Fibroblast of mammary gland (primary cell): Measurements from ENCODE around the gene CDCA8.
A peak's percentile ranks its signal among the peaks of the same experiment; 100 is the strongest.

Experiments
- DNase-seq: peaks from one replicate; pipeline ENCODE4 v3.0.0-alpha.2; 2010; ENCODE audit warnings: low read depth
- H3K4me3 ChIP-seq: 2 replicates; pipeline ENCODE4 v1.5.1; 2011; ENCODE audit warnings: low read depth, mild to moderate bottlenecking, low read length, moderate library complexity; ENCODE audit not compliant: control insufficient read depth
- TF ChIP-seq, protein P1 (sequence below): conservative IDR thresholded peaks from 2 replicates; pipeline ENCODE4 v1.5.1; 2011; ENCODE audit warnings: low read depth, low read length, inconsistent platforms; ENCODE audit not compliant: control insufficient read depth, insufficient read depth

The CDCA8 gene

DNA sequence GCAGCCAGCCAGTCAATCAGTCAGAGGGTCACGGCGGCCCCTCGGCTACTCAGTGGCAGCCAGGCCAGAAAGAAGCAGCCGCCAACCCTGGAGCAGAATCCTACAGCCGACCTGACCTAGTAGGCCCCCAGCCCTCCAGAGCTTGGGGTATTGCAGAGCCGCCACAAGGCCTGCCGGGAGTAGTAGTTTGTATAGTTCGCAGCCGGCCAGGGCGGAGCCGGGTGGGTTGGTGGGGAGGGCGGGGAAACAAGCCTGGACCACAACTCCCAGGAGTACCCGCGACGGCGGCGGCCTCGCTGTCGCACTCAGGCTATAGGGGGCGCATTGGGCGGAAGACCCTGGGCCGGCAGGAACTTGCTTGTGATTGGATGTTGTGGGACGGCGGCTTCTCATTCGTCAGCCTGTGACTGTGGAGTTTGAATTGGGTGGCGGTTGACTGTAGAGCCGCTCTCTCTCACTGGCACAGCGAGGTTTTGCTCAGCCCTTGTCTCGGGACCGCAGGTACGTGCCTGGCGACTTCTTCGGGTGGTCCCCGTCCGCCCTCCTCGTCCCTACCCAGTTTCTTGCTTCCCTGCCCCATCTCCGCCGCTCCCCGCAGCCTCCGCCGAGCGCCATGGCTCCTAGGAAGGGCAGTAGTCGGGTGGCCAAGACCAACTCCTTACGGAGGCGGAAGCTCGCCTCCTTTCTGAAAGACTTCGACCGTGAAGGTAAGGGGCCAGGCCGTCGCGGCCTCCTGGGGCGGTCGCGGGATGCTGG is at the start of gene CDCA8:
Gene CDCA8 (plus strand): TSS at position 439 of the 756 bp plus-strand sequence. CDS start 175 bp downstream, at position 614.
- peak; percentile 96 for DNase-seq
- H3K4me3 ChIP-seq: peak within 1 kb of the TSS; percentile 97
- TF ChIP-seq, protein P1, sequence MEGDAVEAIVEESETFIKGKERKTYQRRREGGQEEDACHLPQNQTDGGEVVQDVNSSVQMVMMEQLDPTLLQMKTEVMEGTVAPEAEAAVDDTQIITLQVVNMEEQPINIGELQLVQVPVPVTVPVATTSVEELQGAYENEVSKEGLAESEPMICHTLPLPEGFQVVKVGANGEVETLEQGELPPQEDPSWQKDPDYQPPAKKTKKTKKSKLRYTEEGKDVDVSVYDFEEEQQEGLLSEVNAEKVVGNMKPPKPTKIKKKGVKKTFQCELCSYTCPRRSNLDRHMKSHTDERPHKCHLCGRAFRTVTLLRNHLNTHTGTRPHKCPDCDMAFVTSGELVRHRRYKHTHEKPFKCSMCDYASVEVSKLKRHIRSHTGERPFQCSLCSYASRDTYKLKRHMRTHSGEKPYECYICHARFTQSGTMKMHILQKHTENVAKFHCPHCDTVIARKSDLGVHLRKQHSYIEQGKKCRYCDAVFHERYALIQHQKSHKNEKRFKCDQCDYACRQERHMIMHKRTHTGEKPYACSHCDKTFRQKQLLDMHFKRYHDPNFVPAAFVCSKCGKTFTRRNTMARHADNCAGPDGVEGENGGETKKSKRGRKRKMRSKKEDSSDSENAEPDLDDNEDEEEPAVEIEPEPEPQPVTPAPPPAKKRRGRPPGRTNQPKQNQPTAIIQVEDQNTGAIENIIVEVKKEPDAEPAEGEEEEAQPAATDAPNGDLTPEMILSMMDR: peak; percentile 54

DNA sequence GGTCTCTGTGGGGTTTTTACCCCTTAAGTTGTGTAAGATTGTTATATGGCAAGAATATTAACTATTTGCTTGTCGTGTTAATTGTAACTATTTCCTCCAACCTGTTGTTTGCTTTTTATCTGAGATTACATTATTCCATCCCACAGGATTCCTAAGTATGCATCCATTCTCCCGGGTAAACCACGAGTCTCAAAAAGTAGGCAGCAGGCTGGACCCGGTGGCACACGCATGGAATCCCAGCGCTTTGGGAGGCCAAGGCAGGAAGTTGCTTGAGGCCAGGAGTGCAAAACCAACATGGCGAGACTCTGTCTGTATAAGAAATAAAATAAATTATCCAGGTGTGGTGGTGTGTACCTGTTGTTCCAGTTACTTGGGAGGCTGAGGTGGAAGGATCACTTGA is 45.0 kb upstream of the CDCA8 start:
- no peak for DNase-seq
- TF ChIP-seq, protein P1: no peak
- H3K4me3 ChIP-seq: no peak overlapping the region

DNA sequence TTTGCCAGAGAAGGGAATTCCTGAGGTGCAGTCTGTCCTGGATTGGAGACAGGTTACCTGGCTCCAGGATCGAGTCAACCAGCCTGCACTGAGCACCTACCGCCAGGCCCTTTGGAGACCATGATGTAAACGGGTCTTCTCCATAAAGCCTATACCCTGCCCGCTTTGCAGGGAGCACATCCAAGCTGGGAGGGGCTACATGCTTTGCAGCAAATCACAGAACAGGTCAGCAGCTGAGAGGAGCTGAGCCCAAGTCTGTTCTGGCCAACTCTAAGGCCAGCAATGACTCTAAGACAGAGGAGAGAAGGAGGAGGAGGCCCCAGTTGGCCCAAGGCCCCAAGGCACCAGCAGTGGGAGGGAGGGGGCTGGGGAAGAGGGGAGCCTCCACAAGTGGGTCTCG is 42.1 kb upstream of the CDCA8 start:
- no peak for DNase-seq
- no peak overlapping the region for H3K4me3 ChIP-seq
- TF ChIP-seq, protein P1: no peak

DNA sequence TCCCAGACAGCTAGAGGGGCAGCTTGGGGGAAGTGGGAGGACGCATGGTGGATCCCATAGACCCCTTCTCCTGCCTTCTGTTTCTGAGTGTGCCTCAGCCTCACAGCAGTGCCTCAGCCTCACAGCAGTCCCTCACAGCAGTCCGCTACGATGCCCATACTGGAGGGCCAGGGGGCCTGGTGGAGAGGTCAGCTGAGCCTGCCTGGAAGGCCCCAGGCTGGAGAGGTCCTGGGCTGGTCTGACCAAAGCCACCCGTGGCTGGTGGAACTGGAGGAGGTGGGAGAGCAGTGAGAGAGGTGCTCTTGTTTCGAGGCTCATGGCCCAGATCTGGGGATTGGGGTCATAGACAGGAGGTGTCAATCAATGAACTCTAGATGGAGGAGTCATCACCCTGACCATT is 41.6 kb upstream of the CDCA8 start:
- no peak for DNase-seq
- TF ChIP-seq, protein P1: no peak
- no peak overlapping the region for H3K4me3 ChIP-seq

DNA sequence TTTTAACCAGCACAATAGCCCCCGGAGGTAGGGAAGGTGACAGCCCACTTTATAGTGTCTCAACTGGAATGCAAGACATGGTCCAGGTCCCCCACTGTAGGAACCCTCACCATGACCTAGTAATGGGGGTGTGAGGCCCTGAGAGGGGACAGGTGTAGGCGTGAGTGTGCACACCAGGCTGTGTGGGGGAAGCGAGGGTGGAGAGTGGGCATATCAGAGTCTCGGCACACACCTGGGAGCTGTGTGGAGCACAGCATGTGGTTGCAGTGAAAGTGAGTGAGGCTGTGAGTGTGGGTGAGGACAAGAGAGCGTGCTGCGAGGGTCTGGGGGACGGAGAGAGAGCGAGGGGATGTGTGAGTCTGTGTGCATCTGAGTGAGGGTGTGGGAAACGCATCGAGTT is 40.5 kb upstream of the CDCA8 start:
- no peak for DNase-seq
- TF ChIP-seq, protein P1: no peak

DNA sequence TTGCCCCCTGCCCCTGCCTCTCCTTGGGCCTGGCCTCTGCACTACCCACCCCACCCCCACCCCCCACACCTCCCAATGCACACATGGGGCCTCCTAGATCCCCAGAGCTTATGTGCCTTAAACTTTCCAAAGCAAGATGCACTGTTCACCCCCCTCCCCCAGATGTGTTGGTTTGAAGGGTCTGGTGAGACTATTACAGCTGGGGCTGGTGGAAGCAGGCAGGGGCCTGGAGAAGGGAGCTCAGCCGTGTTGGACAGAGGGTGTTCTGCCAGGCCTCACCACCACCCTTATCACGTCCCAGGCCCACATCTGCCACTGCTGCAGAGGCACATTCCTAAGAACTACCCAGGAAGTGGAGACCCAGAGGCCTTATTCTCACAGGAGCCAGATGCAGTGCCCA is 39.3 kb upstream of the CDCA8 start:
- no peak overlapping the region for H3K4me3 ChIP-seq
- DNase-seq: no peak
- TF ChIP-seq, protein P1: no peak

More for the DNA sequence above, 40.5 kb upstream of the CDCA8 start:
- no peak overlapping the region for H3K4me3 ChIP-seq
